HG02943 (cell line): ENCODE results near the gene LIN9.
A peak's percentile ranks its signal among the peaks of the same experiment; 100 is the strongest.
"Not testable (repeated sequence)": the region's sequence is repeated elsewhere in the genome, so short reads cannot be mapped to it uniquely, and the experiment has no call there.

Experiments
- ATAC-seq: cut with Tn5 transposase; IDR thresholded peaks from one replicate; pipeline ENCODE4 v1.9.1; 2021; ENCODE audit warnings: mild to moderate bottlenecking, low read depth, moderate library complexity; ENCODE audit not compliant: unreplicated experiment

LIN9 gene, protein sequence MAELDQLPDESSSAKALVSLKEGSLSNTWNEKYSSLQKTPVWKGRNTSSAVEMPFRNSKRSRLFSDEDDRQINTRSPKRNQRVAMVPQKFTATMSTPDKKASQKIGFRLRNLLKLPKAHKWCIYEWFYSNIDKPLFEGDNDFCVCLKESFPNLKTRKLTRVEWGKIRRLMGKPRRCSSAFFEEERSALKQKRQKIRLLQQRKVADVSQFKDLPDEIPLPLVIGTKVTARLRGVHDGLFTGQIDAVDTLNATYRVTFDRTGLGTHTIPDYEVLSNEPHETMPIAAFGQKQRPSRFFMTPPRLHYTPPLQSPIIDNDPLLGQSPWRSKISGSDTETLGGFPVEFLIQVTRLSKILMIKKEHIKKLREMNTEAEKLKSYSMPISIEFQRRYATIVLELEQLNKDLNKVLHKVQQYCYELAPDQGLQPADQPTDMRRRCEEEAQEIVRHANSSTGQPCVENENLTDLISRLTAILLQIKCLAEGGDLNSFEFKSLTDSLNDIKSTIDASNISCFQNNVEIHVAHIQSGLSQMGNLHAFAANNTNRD

DNA sequence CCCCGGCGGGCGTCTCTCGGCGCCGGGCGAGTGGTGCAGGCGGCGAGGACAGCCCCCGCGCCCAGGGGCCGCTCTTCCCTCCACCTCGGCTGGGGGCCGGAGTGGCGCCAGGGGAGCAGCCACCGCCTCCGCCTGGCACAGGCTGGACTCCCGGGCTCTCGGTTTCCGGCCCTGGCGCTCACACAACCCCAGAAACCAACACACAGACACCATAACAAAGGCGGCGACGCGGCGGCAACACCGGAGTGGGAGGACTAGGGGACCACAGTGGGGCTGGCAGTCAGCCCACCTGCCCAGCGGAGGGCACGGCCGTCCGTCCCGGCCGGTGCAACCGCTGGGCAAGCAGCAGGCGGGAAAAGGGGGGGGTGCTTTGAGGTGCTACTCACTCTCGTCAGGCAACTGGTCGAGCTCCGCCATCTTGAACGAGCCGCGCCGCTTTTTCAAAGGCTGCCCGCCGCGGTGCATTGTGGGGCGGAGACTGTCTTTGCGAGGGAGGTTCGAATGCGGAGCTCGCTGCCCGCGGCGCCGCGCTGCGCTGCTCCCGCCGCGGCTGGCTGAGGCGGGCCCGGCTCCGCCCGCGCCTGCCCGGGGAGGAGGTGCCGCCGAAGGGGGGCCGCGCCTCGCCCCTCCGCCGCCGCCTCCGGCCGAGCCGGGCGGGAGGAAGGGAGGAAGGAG, at the start of gene LIN9:
LIN9 (minus strand) TSS at position 442 of the 675 bp plus-strand sequence; CDS start at position 417, 25 bp downstream.
- peak; percentile 86 for ATAC-seq

DNA sequence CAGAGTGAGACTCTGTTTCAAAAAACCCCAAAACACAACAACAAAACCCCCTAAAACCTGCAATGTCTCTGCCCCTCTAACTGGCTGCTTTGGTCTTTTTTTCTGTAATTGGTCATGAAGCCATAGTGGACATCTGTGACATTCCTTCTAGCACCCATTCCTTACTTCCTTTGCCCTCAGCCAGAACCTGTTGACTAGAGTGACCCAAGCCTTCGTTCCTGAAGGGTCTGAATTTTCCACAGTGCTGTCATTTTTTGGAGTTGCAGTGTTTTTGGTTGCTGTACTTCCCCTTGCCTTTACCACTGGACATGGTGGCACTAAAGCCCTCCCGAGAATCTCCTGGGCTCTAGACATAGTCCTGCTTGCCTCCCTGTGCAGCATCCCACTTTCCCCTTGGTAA, 48.5 kb upstream of the LIN9 start:
- no peak for ATAC-seq

DNA sequence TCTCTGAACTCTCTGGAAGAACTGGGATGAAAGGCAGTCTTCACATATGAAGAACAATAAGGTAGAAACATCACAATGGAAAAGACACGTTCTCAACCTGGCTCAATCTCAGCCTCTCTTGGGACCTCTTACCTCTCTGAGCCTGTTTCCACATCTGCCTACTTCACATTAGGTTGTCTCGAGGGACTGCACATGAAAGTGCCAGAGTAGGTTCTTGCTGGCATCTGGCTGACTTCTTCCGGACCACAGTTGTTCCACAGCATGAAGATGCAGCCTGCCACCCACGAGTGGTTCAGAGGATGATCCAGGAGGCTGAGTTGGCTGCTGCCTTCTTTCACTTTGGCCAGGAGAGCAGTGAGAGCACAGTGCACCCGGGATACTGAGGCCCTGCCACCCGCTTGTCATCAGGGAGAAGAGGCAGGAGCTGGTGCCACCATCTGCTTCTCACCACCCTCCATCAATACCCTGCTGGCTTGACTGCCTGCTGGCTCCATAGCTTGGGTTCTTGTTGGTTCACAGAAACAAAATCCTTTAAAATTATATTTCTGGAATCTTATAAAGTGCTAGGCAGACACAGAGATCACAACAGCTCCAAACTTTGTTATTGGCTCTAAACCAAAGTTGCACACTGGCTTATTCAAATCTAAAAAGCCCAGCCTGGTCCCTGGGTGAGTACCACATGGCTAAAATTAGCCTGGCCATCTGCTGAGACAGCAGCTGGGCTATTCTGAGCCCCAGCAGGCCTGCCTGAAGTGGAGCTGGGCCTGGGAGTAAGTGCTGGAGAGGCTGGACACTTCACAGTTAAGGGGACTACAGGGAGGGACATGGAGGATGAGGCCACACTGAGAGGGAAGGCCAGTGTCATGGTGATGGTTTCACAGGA, 46.9 kb upstream of the LIN9 start:
- ATAC-seq = no peak

DNA sequence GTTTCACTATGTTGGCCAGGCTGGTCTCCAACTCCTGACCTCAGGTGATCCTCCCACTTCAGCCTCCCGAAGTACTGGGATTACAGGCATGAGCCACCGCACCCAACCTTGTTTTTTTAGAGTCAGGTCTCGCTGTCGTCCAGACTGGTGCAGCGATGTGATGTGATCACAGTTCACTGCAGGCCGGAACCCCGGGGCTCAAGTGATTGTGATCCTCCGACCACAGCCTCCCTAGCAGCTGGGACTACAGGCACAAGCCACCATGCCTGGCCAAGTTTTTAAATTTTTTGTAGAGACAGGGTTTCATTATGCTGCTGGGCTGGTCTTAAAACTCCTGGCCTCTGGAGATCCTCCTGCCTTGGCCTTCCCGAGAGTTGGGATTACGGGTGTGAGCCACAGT, 46.1 kb upstream of the LIN9 start:
- ATAC-seq = no peak

DNA sequence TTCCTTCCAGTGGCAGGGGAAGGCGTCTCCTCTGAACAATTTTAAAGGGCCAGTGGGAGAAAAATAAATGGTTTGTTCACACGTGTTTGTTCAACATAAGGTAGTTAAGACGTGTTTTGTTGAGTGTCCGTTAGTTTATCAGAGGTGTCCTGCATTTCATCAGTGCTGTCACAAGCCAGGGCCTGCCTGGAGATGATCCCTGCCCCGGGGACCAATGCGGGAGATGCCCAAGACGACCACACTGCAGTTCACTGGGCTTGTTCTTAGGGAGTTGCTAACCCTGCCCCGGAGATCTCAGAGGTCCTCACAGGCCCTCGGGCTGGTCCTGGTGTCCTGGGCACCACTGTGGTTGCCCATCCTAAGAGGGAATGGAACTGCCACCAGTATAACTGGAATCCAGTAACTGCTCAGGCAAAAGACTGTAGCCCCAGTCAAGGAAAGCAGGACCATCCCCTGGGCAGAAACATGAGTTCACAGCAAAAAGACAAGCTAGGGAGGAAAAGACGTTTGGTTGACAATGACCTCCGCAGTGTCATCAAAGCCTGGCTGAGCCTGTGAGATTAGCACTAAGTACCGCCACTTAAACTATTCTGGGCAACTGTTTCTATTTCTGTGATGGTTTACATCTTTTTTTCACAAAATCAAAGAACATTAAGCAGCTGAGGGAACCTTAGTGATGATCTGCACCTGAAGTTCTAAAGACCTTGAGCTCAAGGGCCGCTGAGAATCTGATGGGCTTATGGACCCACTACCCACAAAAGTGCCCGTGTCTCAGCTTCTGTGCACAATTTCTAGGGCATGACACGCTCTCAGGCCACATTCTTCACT, 44.9 kb upstream of the LIN9 start:
- no peak for ATAC-seq

DNA sequence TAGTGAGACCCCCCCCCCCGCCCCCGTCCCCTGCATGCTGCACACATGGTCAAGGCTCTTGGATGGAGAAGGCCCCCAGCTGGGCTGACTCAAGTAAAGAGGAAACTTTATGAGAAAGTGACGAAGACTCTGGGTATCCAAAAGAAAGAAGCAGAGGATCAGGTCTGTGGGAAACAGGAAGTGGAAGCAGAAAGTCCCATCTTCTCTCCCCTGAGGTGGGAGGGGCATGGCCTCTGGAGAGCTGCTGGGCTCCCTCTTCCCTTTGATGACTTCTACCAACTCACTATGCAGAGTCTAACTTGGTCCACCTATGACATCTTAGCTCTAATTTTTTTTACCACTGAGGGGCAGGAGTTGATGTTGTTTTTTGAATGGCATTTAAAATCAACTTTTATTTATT, 42.7 kb upstream of the LIN9 start:
- no peak for ATAC-seq

DNA sequence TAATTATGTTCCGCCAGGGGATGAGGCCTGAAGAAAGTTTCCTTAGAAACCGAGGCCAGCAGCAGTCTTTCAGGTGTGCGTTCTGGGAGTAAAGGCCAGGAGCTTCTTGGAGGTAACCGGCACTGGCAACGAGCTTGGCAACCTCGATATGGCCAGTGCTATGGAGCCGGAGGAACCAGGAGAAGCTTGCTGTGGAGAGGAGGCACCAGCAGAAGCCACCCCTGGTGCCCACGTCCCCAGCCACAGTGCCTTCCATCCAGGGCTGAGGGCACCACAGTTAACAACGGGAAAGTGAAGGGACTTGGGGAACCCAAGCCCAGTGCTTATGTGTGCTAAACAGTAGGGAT, 41.5 kb upstream of the LIN9 start:
- ATAC-seq = no peak

DNA sequence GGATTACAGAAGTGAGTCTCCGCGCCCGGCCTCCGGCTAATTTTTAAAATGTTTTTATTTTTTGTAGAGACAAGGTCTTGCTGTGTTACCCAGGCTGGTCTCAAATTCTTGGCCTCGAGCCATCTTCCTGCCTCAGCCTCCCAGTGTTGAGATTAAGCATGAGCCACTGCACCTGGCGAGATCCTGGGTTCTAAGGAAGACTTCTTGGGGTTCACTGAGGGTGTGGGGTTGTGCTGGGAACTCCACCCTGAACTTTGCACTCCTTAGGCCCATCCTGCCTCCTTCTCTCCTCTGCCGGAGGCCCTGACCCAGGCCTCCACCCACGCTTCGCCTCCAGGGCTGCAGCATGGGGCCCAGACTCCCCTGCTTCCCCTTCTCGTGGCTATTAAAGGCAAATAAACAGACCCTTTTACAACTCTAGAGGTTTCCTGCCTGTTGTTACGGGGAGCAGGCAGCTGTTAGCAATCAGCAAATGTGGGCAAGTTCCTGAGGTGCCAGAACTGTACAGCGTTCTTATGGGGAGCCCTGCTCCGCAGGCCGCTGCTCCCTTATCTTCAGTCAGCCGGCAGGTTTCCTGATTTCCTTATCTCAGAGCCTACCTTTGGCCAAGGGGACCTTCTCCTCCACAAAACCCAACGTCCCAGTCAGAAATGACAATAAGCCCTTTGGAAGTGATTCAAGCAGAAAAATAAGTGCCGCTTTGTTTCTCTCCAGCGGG, 41.0 kb upstream of the LIN9 start:
- no peak for ATAC-seq

DNA sequence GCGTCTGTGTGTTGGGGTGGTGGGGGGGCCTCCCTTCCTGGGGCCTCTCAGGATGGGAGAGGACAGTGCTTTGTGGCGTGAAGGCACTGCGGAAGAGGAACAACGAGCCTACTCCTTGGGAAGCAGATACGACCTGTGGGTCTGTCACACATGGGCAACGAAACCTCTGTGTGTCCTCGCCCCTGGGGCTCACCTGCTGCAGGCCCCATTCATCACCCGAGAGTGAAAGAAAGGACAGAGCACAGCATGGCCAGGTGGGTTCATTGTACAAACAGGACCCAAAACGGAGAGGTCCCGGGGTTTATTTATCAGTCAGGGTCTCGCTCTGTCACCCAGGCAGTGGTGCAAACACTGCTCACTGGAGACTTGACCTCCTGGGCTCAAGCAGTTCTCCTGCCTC, 40.1 kb upstream of the LIN9 start:
- no peak for ATAC-seq

DNA sequence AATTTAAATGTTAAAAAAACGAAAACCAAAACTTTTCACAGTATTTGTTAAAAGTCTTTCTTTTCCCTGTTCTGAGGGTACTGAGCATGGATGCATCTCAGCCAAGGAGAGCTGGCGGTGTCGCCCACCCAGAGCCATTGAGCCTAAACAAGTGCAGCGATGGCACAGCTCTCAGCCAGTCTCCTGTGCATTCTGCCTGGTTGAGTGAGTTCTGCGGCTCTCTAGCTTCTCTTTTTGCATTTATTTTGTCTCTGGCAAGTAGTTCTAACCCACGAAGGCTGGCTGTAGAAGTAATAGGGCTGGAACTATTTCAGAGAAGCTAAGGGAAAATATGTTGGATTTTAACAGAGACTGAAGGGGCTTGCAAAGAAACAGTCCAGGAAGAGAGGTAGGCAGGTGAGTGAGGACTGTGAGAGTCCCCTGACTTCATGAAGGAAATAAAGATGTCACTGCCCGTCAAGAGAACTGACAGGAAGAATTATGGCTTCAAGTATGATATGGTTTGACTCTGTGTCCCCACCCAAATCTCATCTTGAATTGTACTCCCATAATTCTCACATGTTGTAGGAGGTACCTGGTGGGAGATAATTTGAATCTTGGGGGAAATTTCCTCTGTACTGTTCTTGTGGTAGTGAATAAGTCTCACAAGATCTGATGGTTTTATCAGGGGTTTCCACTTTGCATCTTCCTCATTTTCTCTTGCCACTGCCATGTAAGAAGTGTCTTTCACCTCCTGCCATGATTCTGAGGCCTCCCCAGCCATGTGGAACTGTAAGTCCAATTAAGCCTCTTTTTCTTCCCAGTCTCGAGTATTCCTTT, 35.7 kb upstream of the LIN9 start:
- no peak for ATAC-seq

DNA sequence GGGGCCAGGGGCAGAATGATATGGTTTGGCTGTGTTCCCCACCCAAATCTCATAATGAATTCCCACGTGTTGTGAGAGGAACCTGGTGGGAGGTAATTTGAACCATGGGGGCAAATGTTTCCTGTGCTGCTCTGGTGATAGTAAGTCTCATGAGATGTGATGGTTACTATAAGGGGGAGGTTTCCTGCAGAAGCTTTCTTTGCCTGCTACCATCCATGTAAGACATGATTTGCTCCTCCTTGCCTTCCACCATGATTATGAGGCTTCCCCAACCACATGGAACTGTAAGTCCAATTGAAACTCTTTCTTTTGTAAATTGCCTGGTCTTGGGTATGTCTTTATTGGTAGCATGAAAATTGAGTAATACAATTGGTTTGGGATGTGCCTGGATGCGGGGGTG, 33.7 kb upstream of the LIN9 start:
- ATAC-seq = no peak

DNA sequence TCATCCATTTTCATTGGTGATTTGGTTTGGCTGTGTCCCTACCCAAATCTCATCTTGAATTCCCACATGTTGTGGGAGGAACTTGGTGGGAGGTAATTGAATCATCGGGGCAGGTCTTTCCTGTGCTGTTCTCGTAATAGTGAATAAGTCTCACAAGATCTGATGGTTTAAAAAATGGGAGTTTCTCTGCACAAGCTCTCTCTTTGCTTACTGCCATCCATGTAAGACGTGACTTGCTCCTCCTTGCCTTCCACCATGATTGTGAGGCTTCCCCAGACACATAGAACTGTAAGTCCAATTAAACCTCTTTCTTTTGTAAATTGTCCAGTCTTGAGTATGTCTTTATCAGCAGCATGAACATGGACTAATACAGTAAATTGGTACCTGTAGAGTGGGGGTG, 31.1 kb upstream of the LIN9 start:
- ATAC-seq = not testable (repeated sequence)

DNA sequence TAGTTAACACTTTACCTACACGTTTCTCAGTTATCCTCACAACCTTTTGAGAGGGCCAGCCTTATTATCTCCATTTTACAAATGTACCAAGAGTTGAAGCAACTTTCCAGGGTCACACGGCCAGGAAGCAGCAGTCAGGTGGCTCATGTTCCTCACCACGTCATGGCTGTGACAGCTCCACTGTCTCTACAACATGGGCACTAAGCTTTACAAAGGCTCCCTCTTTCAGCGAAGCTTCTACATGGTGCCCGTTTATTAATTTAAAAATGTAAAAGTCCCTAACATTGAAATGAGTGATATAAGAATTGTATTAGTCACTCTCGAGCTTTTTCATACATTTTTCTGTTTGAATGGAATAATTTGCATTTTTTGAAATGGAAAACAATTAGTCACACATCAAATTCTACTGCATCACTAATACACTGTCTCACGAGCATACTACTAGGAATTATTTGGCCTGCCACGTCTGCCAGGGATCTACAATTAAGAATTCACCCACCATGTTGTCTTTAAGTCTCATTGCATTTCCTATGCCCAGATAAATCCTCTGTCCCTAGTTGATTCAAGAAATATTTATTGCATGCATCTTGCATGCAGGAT, 28.4 kb upstream of the LIN9 start:
- no peak for ATAC-seq

DNA sequence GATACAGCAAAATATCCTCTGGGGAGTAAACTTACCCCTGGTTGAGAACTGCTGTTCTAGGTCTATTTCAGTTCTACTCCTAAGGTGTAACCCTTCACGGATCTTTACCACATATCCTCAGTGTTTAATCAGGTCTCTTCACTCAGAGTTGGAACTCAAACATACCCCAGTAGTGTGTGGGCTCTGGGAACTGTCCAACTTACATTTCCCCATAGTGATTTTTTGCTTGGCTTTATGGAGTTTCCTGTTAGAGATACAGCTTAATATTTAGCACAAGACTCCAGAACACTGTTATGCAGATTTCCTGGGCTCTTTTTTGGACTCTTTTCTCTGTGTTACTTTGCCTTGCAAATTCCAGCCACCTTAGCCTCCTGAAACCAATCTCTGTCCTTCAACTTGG, 26.7 kb upstream of the LIN9 start:
- ATAC-seq = no peak

DNA sequence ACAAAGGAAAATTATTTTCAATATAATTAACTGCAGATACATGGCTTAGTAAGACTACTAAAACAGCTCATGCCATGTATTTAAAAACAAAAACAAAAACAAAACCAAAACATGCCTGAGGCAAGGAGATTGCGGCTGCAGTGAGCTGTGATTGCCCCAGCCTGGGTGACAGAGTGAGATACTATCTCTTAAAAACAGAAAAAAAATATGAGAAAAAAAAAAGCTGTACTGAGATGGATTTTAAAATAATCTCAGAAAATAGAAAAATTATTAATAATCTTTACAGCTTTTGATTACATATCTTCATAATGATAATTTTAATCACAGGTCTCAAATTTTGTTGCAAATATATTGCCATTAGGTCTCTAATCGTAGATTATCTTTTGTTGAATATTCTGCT, 24.0 kb upstream of the LIN9 start:
- no peak for ATAC-seq

DNA sequence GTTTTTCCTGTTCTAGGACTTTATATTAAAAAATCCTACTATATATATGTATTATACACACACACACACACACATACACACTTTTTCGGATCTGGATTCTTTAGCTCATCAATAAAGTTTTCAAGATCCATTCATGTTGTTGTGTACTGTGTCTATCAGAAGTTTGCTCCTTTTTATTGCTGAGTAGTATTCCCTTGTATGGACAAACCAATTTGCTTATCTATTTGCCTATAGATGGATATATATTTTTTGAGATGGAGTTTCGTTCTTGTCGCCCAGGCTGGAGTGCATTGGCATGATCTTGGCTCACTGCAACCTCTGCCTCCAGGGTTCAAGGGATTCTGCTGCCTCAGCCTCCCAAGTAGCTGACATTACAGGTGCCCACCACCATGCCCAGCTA, 20.3 kb upstream of the LIN9 start:
- no peak for ATAC-seq

DNA sequence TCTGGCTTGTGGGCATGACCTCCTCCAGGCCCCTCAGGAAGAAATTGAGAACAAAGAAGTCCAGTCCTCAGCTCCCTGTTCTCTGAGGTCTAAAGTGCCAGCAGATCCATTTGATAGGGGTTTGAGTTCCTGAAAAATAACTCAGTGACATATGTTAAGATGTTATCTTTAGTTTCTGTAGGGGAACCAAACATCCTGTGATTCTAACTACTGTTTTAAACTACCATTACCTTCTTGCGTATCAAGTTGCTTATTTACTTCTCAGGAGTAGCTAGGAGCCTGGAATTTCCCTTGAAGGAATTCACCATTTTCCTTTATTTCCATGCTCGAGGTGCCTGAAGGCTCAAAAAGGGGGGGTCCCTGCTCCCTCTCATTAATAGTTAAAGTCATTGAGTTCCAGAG, 18.8 kb upstream of the LIN9 start:
- ATAC-seq = no peak

DNA sequence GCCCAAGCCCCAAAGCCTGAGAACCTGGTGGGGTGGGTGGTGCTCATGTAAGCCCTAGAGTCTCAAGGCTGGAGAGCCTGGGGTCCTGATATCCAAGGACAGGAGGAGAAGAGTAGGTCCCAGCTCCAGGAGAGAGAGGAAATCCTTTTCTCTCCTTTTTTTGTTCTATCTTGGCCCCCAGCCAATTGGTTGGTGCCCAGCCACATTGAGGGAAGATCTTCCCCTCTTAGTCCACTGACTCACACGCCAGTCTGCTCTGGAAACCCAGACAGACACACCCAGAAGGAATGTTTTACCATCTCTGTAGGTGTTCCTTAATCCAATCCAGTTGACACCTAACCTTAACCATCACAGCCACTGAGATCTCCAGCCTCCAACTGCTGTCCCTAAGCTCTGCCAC, 16.2 kb upstream of the LIN9 start:
- ATAC-seq = no peak
